ENCODE data around the gene ZNF845.
A peak's percentile ranks its signal among the peaks of the same experiment; 100 is the strongest.
"Not testable (repeated sequence)": the region's sequence is repeated elsewhere in the genome, so short reads cannot be mapped to it uniquely, and the experiment has no call there.

The ZNF845 gene

DNA sequence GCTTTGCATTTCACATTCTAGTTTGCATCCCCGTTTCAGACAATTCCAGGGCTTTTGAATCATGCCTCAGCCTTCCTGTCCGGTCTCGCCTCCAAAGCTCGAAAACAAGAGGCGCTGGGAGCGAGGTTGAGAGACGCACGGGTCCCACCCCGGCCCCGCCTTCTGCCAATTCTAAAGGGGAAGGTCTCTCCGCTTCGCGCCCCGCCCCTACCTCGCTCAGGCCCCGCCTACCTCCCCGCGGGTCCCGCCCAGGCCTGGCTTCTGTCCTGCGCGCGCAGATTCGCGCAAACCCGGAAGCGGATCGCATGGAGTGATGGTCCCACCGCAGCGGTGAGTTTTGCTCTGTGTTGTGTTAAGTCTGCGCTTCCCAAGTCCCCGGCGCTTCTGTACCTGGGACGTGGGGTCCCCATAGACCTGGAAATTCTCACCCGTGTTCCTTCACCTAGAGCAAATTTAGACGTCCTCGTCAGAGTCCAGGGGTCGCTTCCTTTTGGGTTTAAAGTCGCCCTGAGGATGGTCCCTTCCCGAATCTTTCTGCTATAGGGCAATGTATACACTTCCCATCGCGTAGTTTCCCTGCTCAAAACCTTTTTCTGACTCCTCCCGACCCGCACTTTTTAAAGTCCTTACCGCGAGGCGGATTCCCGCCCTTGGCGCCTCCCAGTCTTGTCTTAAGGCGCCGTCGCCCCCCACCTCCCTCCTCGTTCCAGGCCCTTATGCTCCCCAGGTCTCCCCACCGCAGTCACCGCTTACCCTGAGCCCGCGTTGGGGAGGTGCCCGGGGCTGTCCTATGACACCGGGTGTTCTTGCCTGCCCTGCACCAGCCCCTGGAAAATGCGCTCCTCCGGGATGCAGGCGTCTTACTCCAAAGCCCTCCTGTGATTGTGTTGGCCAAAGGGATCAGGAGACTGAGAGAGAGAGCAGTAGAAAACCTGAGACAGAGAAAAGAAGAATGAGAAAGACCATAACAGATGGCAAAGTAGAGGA is at the start of gene ZNF845:
TSS of gene ZNF845 (plus strand) at position 287 of the 987 bp plus-strand sequence. CDS start 7,559 bp downstream, outside the sequence.
- peak; percentile 85 for DNase-seq

DNA sequence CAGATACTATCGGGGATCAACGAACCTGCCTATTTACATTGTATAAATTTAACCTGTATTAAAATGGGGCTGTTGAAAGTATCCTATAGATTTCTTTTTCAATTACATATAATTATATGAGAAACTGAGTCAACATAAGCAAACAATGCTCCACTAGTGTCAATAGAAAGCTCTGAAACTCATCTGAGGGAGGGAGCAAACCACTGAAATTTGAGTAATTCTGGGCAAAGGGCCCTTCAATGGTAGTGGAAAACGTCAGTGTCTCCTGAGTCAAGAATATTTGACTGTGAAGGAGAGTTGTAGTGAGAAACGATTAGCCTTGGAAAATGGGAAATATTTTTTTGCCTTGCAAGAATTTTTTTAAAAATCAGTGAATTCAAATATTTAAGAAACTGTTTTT is 48.5 kb upstream of the ZNF845 start:
- DNase-seq: no peak

DNA sequence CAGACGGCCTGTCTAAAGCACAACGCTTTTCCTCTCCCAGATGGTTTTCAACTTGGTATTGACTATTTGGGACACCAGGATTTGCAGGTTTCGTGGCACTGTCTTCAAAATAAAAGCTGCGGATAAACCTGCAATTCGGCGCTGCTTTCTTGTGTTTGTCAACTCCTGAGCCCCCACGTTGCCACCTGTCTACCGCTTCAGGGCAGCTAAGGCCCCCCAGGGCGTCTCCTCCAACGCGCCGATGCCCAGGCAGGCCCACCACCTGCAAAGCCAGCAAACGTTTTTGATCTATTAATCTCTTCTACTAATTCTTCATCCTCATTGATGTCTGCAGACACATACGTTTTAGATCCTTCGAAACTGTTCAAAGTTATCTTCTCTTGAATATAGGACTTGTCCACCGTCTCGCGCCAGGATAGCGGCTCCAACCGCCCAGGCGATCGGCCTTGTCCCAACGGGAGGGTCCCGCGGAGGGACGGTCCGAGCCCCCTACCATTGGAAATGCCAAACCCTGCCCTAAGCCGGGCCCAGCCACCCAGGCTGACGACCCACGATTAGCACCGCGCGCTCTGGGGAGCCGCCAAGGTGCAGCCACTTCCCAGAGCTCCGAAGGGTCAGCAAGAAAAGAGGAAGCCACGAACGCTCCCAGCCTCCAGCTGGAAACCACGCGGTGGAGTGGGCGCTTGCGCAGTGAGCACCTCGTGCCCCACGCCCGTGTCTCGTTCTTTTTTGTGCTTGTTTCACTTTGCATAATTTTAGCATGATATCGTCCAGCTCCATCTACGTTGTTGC is 42.6 kb upstream of the ZNF845 start:
- no peak for DNase-seq

DNA sequence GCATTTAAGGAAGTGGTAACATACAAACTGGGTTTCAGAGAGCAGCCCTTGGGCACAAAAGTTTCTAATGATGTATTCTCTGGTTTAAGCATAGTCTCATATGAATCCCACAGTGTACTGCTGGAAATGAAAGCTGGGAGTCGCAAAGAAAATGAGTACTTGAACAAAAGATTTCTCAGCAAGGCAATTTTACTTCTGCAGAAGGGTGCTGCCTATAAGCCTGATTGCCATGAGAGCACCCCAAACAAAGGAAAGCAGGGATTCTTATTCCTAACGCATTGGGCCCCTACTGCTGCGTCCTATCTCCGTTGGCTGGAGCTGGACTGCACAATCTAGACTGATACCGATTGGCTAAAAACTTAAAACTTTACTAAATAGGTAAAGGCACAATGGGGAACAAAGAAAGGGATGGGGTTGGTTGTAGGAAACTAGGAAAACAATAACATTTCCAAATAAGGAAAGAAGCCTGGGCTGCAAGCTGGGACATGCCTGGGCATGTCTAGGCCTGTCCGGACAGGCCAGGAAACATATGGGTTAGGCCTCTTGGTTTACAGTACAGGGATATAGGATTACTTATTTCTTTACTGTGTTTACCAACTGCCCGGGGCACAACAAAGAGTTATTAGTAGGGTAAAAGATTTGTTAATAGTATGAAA is 38.6 kb upstream of the ZNF845 start:
- no peak for DNase-seq

DNA sequence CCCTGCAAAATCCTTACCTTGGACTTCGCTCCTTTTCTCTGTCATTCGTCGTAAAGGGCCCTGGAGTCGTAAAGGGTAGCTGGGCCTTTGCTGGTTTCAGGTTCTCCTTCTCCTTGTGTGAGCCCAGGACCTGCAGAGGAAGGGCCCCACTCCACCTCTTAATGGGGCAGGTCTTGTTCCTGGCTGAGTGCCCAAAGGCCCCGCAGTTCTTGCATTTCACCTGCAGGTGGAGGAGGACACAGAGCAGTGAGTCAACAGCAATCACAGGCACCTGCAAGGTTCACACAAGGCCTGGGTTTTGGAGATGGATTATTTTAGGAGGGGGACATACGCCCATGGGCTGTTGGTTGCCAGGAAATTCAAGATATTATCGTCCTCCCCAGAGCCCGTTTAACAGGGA is 32.2 kb upstream of the ZNF845 start:
- not testable (repeated sequence) for DNase-seq

DNA sequence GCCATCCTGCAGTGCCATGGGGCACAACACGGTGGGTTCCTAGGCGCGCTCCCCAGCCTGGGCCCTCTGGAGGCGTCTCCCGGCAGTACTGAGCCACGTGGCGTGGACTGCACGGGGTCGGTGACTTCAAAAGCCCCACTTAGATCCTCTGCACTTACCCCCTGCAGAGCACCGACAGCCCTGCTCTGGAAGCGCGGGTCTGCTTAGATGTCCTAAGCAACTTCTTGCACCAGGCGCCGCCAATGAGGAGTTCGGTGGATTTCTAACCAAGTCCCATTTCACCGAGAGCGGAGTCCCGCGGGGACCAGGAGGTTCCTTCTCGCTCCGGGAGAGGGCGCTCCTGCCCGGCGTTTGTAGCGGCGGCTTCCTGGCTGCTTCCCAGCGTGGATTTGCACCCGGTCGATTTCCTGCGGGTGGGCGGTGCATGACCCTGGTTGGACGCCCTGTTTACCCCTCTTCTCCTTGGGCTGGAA is 25.2 kb upstream of the ZNF845 start:
- no peak for DNase-seq

DNA sequence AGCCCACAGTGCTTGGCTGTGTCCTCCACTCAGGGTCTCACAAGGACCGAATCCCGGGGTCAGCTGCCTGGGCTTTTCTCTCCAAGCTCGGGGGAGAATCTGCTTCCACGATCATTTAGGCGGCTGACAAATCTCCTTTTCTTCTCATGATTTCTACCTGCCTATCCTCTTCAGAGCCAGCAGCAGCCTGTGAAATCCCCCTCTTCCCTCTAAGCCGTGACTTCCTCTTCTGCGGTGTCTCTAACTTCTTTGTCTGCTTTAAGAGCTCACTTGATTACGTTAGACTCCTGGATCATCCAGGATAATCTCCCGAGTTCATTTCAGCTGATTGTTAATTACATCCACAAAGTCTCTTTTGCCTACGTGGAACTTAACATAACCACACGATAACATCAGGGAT is 22.5 kb upstream of the ZNF845 start:
- no peak for DNase-seq

DNA sequence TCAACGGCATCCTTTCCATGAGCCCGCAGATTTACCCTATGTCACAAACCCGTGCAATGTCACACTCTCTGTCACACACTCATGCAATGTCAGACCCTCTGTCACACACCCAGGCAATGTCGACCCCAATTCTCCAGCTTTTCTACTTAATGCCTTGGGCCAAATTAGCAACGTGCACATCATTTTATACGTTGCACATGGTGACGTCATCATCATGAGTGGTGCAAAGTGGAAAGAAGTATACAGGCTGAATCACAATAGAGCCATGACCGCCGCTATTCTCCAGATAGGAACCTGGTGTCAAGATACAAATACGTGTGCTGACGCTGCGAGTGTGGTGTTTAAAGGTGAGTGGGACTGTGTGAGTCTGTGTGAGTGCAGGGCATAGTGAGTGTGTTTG is 21.7 kb upstream of the ZNF845 start:
- no peak for DNase-seq

DNA sequence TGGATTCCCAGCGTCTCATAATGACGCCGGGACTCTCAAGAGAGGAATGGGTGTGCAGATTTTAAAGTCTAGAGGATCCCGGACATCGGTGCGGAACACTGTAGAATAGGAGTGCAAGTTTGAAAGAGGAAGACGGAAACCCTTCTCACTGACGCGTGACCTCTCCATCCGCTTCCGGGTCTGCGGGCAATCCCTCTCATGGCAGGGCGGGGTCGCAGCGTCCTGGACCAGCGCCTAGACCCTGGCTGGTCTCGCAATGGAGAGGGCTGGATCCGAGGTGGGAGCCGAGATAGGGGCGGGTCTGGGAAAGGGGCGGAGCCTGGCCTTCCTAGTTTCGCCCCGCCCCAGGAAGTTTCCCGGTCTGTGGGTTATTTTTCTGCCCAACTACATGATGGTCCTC is 4.6 kb upstream of the ZNF845 start:
- no peak for DNase-seq

DNA sequence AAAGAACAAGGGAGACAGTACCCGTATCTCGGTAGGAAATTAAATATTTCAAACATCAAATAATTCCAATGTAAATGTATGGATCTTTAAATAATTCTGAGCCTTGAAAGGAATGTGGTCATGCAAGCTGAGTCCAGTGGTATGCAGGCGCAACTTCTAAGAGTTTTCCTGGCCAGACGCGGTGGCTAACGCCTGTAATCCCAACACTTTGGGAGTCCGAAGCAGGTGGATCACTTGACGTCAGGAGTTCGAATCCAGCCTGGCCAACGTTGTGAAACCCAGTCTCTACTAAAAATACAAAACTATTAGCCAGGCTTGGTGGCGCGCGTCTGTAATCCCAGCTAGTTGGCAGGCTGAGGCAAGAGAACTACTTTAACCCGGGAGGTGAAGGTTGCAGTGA is 1.1 kb upstream of the ZNF845 start:
- no peak for DNase-seq

DNA sequence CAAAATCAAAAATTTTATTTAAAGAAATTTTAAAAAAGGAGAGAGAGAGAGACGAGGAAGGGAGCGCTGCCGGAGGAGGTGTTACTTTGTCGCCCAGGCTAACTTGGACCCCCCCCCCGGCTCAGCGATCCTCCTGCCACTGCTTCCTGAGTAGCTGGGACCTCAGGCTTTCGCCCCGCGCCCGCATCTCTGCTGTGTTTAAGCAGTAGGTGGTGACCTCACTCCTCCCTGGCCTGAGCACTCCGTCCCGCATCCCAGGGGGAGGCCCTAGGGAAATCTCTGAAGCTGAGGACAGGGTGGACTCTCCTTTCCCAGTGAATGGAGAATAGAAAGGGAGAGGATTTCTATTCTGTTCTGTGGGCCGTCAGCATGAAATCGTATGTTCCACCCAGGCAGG is 485 bp upstream of the ZNF845 start:
- peak; percentile 34 for DNase-seq

DNA sequence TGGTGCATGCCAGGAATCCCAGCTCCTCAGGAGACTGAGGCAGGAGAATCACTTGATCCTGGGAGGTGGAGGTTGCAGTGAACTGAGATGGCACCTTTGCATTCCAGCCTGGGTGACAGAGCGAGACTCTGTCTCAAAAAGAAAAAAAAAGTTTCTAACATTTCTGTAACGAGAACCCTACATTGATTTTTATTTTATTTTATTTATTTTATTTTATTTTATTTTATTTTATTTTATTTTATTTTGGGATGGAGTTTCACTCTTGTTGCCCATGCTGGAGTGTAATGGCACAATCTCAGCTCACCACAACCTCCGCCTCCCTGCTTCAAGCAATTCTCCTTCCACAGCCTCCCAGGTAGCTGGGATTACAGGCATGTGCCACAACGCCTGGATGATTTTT is 10.9 kb downstream of the ZNF845 start:
- not testable (repeated sequence) for DNase-seq

DNA sequence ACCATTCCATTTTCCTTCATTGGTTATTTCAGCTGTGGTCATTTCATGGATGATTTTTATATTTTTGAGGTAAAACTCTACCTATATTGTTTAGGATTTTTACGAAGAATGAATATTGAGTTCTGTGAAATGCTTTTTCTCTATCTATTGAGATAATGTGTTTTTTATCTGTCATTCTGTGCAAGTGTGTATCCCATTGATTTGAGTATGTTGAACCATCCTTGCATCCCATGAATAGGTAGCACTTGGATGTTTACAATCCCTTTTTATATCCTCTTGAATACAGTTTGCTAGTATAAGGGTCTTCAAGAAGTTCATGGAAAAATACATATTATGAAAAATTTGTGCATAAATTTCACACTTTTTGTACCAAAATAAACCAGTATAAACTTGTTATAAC is 22.2 kb downstream of the ZNF845 start:
- no peak for DNase-seq

DNA sequence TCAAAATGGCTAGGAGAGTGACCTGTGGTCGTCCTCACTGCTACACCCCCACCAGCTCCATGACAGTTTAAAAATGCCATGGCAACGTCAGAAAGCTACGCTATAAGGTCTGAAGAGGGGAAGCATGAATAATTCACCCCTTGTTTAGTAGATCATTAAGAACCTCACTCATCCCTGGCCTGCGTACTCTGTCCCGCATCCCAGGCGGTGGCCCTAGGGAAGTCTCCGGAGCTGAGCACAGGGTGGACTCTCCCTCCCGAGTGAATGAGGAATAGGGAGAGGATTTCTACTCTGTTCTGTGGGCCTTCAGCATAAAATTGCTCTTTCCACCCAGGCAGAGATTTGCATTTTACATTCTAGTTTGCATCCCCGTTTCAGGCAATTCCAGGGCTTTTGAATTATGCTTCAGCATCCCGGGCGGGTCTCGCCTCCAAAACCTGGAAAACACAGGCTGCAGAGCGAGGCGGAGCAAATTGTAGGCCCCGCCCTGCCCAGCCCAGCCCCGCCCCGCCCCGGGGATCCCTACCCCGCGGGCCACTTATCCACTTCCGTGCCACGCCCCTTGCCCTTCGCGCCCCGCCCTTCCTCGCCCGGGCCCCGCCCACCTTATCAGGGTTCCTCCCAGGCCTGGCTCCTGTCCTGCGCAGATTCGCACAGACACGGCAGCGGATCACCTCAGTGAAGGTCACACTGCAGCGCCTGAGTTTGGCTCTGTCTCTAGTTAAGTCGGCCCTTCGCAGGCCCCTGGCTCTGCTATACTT is 24.5 kb downstream of the ZNF845 start:
- no peak for DNase-seq

DNA sequence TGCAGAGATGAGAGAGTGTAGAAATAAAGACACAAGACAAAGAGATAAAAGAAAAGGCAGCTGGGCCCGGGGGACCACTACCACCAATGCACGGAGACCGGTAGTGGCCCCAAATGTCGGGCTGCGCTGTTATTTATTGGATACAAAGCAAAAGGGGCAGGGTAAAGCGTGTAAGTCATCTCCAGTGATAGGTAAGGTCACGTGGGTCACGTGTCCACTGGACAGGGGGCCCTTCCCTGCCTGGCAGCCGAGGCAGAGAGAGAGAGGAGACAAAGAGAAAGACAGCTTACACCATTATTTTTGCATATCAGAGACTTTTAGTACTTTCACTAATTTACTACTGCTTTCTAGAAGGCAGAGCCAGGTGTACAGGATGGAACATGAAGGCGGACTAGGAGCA is 26.5 kb downstream of the ZNF845 start:
- not testable (repeated sequence) for DNase-seq

DNA sequence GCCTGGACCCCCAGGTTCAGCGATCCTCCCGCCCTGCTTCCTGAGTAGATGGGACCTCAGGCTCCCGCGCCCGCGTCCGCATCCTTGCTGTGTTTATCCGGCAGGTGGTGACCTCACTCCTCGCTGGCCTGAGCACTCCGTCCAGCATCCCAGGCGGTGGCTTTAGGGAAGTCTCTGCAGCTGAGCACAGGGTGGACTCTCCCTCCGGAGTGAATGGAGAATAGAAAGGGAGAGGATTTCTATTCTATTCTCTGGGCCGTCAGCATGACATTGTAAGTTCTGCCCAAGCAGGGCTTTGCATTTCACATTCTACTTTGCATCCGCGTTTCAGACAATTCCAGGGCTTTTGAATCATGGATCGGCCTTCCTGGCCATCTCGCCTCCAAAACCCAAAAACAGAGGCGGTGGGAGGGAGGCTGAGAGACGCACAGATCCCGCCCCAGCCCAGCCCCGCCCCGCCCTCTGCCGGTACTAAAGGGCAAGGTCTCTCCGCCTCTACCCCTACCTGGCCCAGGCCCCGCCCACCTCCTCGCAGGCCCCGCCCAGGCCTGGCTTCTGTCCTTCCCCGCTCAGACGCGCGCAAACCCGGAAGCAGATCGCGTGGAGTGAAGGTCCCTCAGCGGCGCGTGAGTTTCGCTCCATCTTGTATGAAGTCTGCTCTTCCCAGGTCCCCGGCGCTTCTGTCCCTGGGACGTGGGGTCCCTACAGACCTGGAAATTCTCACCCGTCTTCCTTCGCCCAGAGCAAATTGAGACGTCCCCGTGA is 31.8 kb downstream of the ZNF845 start, which contains the start of gene ZNF525:
TSS of gene ZNF525 (plus strand) at position 572 of the 765 bp plus-strand sequence. CDS start 6,577 bp downstream, outside the sequence.
- DNase-seq: peak; percentile 25

DNA sequence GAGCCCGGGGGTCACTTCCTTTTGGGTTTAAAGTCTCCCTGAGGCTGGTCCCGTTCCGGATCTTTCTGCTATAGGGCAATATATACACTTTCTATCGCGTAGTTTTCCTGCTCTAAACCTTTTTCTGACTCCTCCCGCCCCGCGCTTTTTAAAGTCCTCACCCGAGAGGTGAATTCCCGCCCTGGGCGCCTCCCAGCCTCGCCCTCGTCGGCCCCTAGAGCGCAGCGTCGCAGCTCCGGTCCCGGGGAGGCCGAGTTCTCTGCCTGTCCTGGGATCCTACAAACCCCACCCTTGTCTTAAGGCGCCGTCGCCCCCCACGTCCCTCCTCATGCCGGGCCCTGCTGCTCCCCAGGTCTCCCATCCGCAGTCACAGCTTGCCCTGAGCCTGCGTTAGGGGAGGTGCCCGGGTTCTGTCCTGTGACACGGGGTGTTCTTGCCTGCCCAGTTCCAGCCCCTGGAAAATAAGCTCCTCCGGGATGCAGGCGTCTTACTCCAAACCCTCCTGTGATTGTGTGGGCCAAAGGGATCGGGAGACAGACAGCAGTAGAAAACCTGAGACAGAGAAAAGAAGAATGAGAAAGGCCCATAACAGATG is 32.4 kb downstream of the ZNF845 start:
- peak; percentile 21 for DNase-seq

DNA sequence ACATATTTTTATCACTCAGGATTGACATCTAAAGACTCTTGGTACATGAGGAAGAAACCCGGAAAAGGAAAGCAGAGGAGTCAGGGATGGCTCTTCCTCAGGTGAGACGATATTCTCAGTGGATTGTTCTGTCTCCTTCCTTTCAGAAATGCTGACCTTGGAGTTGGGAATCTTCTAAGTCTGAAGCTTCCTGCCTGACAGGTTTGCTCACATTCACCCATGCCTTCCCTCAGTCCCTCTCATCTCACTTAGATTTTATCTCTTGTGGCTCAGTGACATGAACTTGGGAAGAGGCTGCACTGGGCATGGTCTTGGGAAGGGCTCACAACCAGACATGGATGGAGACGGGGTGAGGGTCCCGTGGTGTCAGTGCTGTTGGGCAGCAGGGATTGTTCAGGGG is 38.6 kb downstream of the ZNF845 start:
- no peak for DNase-seq

DNA sequence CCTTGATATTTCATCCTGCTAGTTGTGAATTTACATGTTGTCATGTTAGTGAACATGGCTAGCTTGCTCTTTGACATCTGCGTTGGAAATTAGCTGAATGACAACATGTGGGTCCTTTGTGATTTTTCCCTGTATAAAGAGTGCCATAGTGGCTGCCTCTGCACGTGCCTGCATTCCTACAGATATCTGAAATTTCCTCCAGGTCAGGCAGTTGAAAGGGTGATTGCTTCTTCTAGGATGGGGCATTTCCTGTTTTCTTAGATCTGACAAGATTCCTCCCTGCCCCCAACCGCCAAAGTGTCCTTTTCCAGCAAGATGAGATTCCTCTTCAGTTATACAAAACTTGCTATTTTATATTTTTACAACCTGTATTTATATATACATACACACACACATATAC is 40.7 kb downstream of the ZNF845 start:
- DNase-seq: no peak

DNA sequence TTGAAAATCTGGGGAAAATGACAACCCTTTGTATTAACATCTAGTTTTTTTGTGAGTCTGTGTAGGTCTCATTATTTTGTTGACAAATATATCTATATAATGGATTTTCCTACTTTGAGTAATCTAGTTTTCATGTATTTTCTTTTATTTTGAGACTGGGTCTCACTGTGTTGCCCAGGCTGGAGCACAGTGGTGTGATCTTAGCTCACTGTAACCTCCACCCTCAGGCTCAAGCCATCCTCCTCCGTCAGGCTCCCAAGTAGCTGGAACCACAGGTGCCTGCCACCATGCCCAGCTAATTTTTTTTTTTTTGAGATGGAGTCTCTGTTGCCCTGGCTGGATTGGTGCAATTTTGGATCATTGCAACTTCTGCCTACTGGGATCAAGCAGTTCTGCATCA is 41.2 kb downstream of the ZNF845 start:
- no peak for DNase-seq

DNA sequence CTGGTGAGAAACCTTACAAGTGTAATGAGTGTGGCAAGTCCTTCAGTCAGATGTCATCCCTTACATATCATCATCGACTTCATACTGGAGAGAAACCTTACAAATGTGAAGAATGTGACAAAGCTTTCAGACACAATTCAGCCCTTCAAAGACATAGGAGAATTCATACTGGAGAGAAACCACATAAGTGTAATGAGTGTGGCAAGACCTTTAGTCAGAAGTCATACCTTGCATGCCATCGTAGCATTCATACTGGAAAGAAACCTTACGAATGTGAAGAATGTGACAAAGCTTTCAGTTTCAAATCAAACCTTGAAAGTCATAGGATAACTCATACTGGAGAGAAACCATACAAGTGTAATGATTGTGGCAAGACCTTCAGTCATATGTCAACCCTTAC is 47.8 kb downstream of the ZNF845 start:
- DNase-seq: no peak

All from amniotic stem cell (primary cell).